A549 (cell line): Measurements from ENCODE around the gene HERC2. TPM values are rescaled to one million over a fixed set of nuclear protein-coding genes. Genes with fewer than 3 reads are reported as not detected.

ENCODE experiments used
- ATAC-seq, 2 experiments: fragments of 200-7000 bp in 1 of 2; fragments of >200 bp in 1 of 2; cut with Nextera tagmentation in 1 of 2; cut with Tn5 transposase in 1 of 2; 3 replicates each; pipeline versions ENCODE4 v1.8.0 to v1.9.1; 2018 to 2020; ENCODE audit warnings: mild to moderate bottlenecking in 1 of 2, moderate library complexity in 1 of 2
- CTCF ChIA-PET: fragments of 300-600 bp; sonication (Branson Sonifier 250); formaldehyde crosslinking; extraction: SDS; loops from one replicate; lab custom pipeline; 2021; ENCODE audit warnings: antibody characterized with exemption, inconsistent platforms; lab: Yijun Ruan, JAX
- POLR2A ChIA-PET: fragments of 350-600 bp; formaldehyde crosslinking; extraction: SDS; loops from one replicate; lab custom pipeline; 2021; ENCODE audit warnings: antibody characterized with exemption, inconsistent platforms; lab: Yijun Ruan, JAX
- DNase-seq, 2 experiments: peaks; one replicate each; pipeline versions ENCODE4 v3.0.0 to v3.0.0-alpha.2; 2011 to 2016; ENCODE audit warnings: low read depth in 1 of 2, low spot score in 1 of 2
- FAIRE-seq: peaks from 2 replicates; lab custom pipeline; 2011; peaks lifted over from hg19 to GRCh38; lab: Jason Lieb, UNC
- H3K27ac ChIP-seq, 2 experiments: fragments of >200 bp; sonication (Bioruptor Twin); formaldehyde crosslinking; 3 replicates each; pipeline ENCODE4 v1.5.1; 2016 to 2017
- H3K4me1 ChIP-seq: fragments of >200 bp; sonication (Bioruptor Twin); formaldehyde crosslinking; 3 replicates; pipeline ENCODE4 v1.6.1; 2016
- H3K4me2 ChIP-seq: fragments of >200 bp; sonication (Bioruptor Twin); formaldehyde crosslinking; 3 replicates; pipeline ENCODE4 v1.6.1; 2016
- H3K4me3 ChIP-seq: fragments of >200 bp; sonication (Bioruptor Twin); formaldehyde crosslinking; 3 replicates; pipeline ENCODE4 v1.5.1; 2016
- H3K9me3 ChIP-seq: fragments of >200 bp; sonication (Bioruptor Twin); formaldehyde crosslinking; 3 replicates; pipeline ENCODE4 v1.6.1; 2016
- CEBPB ChIP-seq, 2 experiments: fragments of >200 bp in 1 of 2; sonication (Bioruptor Twin) in 1 of 2; formaldehyde crosslinking in 1 of 2; IDR thresholded peaks; 2 replicates each; pipeline ENCODE4 v1.6.1; 2012 to 2016
- CHD4 ChIP-seq: fragments of 200-600 bp; sonication (generic); IDR thresholded peaks from 2 replicates; pipeline ENCODE4 v1.6.1; 2016; ENCODE audit warnings: antibody characterized with exemption, mild to moderate bottlenecking, borderline replicate concordance
- FOSB ChIP-seq: fragments of 250-450 bp; sonication (Bioruptor Pico); IDR thresholded peaks from 2 replicates; pipeline ENCODE4 v1.5.0; 2020; ENCODE audit warnings: mild to moderate bottlenecking, moderate library complexity
- HDAC2 ChIP-seq: fragments of 200-600 bp; sonication (generic); IDR thresholded peaks from 2 replicates; pipeline ENCODE4 v1.6.1; 2016
- HOXB13 ChIP-seq: fragments of 250-450 bp; sonication (Bioruptor Pico); IDR thresholded peaks from 2 replicates; pipeline ENCODE4 v1.5.0; 2020; ENCODE audit warnings: low read depth, mild to moderate bottlenecking, moderate library complexity
- JUN ChIP-seq, 2 experiments: fragments of >200 bp; sonication (Bioruptor Twin); formaldehyde crosslinking; IDR thresholded peaks; 2 replicates in 1 of 2; 3 replicates in 1 of 2; pipeline ENCODE4 v1.6.1; 2016 to 2017
- KDM1A ChIP-seq: fragments of 200-600 bp; sonication (generic); IDR thresholded peaks from 2 replicates; pipeline ENCODE4 v1.6.1; 2016; ENCODE audit warnings: low read depth, mild to moderate bottlenecking
- MAZ ChIP-seq: fragments of 150-350 bp; IDR thresholded peaks from 2 replicates; pipeline ENCODE4 v1.6.1; 2014; ENCODE audit warnings: antibody characterized with exemption, low read depth, low read length, borderline replicate concordance
- NPAS2 ChIP-seq: fragments of 250-450 bp; sonication (Bioruptor Pico); IDR thresholded peaks from 2 replicates; pipeline ENCODE4 v1.8.0; 2022; ENCODE audit warnings: mild to moderate bottlenecking, moderate library complexity, borderline replicate concordance
- NR3C1 ChIP-seq: fragments of >200 bp; sonication (Bioruptor Twin); formaldehyde crosslinking; IDR thresholded peaks from 3 replicates; pipeline ENCODE4 v1.6.1; 2017
- PHF8 ChIP-seq: fragments of 200-600 bp; sonication (generic); IDR thresholded peaks from 2 replicates; pipeline ENCODE4 v1.6.1; 2016; ENCODE audit warnings: low read depth, mild to moderate bottlenecking, antibody characterized with exemption, moderate library complexity, borderline replicate concordance
- POLR2A ChIP-seq: IDR thresholded peaks from 2 replicates; pipeline ENCODE4 v1.6.1; 2012; ENCODE audit warnings: mild to moderate bottlenecking, low read length
- POLR2AphosphoS2 ChIP-seq: conservative IDR thresholded peaks from 2 replicates; pipeline ENCODE4 v1.6.1; 2012; ENCODE audit warnings: low read length, improper control_type of control experiment, inconsistent platforms
- RARB ChIP-seq: fragments of 250-450 bp; sonication (Bioruptor Pico); IDR thresholded peaks from 2 replicates; pipeline ENCODE4 v1.8.0; 2021; ENCODE audit warnings: mild to moderate bottlenecking, moderate library complexity
- RCOR1 ChIP-seq: fragments of 150-350 bp; IDR thresholded peaks from 2 replicates; pipeline ENCODE4 v1.6.1; 2014; ENCODE audit warnings: antibody characterized with exemption, low read length, low read depth
- RFX5 ChIP-seq: fragments of 450-650 bp; IDR thresholded peaks from 2 replicates; pipeline ENCODE4 v1.7.1; 2014; ENCODE audit warnings: antibody characterized with exemption, mild to moderate bottlenecking, moderate library complexity
- SMC3 ChIP-seq: fragments of >200 bp; sonication (Bioruptor Twin); formaldehyde crosslinking; IDR thresholded peaks from 3 replicates; pipeline ENCODE4 v1.6.1; 2018; ENCODE audit warnings: inconsistent platforms
- SREBF2 ChIP-seq: fragments of 450-650 bp; IDR thresholded peaks from 2 replicates; pipeline ENCODE4 v1.6.1; 2014; ENCODE audit warnings: mild to moderate bottlenecking, moderate library complexity
- TP53 ChIP-seq: fragments of 250-450 bp; sonication (Bioruptor Pico); IDR thresholded peaks from 2 replicates; pipeline ENCODE4 v1.5.0; 2021; ENCODE audit warnings: mild to moderate bottlenecking, moderate library complexity
- ZC3H11A ChIP-seq: fragments of 450-650 bp; IDR thresholded peaks from 2 replicates; pipeline ENCODE4 v1.6.1; 2014; ENCODE audit warnings: antibody characterized with exemption, mild to moderate bottlenecking
- ZFP36 ChIP-seq: fragments of 450-650 bp; IDR thresholded peaks from 2 replicates; pipeline ENCODE4 v1.6.1; 2014; ENCODE audit warnings: borderline replicate concordance; ENCODE audit not compliant: partially characterized antibody
- ZSCAN20 ChIP-seq: fragments of 250-450 bp; sonication (Bioruptor Pico); IDR thresholded peaks from 2 replicates; pipeline ENCODE4 v1.8.0; 2022; ENCODE audit warnings: mild to moderate bottlenecking, moderate library complexity
- WGBS: methylation state at CpG from one replicate; pipeline ENCODE4 v1.1.6; 2017; ENCODE audit errors: missing lambda C conversion rate; 5-methylcytosine and 5-hydroxymethylcytosine counted together
- polyA plus RNA-seq, 4 experiments: library from polyadenylated mRNA; depleted of rRNA in 3 of 4; stranded (reverse); fragments of >200 nt; fragmentation: RNase III in 1 of 4; extraction: RNeasy Plus Mini Kit Qiagen cat#74134 plus additional on column Dnase treatment in 1 of 4; gene quantifications; 2 replicates in 3 of 4; 3 replicates in 1 of 4; pipeline ENCODE4 v1.2.3, GENCODE V29; 2011 to 2017
- TF ChIP-seq, protein P1 (sequence below): fragments of 450-650 bp; IDR thresholded peaks from 2 replicates; pipeline ENCODE4 v1.6.1; 2014; ENCODE audit warnings: antibody characterized with exemption
- TF ChIP-seq, protein P2 (sequence below): fragments of 200-600 bp; sonication (generic); IDR thresholded peaks from 2 replicates; pipeline ENCODE4 v1.6.1; 2016; ENCODE audit warnings: antibody characterized with exemption, mild to moderate bottlenecking, moderate library complexity
- TF ChIP-seq, protein P3 (sequence below): fragments of >200 bp; sonication (Bioruptor Twin); formaldehyde crosslinking; IDR thresholded peaks from 3 replicates; pipeline ENCODE4 v1.6.1; 2016

The HERC2 gene
- polyA plus RNA-seq, 2 of the 4 experiments (the other 2 are of a cell fraction): 31.4 to 32.8 TPM

DNA sequence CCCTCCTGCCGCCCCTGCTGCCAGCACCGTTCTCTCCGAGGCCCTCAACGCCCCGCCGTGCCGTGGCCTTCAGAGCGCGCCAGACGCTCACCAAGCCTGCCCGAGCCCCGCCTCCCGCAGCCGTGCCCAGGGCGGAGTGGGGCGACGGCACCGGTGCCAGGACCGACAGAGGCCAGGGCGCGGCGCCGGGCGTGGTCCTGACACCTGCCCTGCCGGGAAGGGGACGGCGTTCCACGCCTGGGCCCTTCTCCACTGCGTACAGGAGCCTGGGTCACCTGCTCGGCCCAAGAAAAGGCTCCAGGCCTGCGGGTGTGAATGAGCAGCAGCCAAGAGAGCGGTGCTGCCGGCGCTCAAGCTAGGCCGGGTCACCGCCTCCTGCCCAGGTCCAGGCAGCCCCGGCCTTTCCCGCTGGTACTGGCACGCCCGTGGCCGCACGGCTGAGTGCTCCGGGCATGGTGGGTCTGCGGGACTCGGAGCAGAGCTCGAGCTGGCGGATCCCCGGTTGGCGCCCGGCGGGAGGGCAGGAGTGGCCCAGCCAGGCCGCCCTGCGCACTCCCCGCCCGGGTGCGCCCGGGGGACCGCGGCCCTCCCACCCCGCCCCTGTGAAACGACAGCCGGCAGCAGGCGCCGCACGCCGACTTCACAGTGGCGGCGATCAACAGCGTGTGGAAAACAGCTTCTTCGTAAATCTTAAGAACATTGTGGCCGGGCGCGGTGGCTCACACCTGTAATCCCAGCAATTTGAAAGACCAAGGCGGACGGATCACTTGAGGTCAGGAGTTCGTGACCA lies 227.1 kb downstream of the HERC2 start:
- ChIA-PET POLR2A (no interaction called here), CTCF (interaction anchor here (1.0 to 2.5 kb wide), 4 partner anchors 8 to 31 kb away, joined by 3 to 8 read pairs (median 3); no protein-coding TSS in a partner anchor)
- Histone ChIP-seq H3K4me3 (no peak overlapping the region), H3K4me1 (peaks cover 7% of the 10 kb centered on the region; the same call in 2 of the 3 replicates), H3K4me2 (peak overlapping the region; percentile 81), H3K27ac (no peak overlapping the region), H3K9me3 (peaks cover 20% of the 10 kb centered on the region)
- no peak for ATAC-seq
- FAIRE-seq: no peak
- no peak for DNase-seq
- WGBS: 88% methylated on average over 47 of the region's 76 CpGs
- no peak for TF ChIP-seq ZC3H11A
- TF ChIP-seq PHF8: no peak
- TF ChIP-seq, protein P1, sequence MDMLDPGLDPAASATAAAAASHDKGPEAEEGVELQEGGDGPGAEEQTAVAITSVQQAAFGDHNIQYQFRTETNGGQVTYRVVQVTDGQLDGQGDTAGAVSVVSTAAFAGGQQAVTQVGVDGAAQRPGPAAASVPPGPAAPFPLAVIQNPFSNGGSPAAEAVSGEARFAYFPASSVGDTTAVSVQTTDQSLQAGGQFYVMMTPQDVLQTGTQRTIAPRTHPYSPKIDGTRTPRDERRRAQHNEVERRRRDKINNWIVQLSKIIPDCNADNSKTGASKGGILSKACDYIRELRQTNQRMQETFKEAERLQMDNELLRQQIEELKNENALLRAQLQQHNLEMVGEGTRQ: no peak
- TF ChIP-seq HOXB13 (CRISPR knock-in tag): no peak
- no peak for TF ChIP-seq MAZ
- no peak for TF ChIP-seq RFX5
- no peak for TF ChIP-seq KDM1A
- TF ChIP-seq, protein P2, sequence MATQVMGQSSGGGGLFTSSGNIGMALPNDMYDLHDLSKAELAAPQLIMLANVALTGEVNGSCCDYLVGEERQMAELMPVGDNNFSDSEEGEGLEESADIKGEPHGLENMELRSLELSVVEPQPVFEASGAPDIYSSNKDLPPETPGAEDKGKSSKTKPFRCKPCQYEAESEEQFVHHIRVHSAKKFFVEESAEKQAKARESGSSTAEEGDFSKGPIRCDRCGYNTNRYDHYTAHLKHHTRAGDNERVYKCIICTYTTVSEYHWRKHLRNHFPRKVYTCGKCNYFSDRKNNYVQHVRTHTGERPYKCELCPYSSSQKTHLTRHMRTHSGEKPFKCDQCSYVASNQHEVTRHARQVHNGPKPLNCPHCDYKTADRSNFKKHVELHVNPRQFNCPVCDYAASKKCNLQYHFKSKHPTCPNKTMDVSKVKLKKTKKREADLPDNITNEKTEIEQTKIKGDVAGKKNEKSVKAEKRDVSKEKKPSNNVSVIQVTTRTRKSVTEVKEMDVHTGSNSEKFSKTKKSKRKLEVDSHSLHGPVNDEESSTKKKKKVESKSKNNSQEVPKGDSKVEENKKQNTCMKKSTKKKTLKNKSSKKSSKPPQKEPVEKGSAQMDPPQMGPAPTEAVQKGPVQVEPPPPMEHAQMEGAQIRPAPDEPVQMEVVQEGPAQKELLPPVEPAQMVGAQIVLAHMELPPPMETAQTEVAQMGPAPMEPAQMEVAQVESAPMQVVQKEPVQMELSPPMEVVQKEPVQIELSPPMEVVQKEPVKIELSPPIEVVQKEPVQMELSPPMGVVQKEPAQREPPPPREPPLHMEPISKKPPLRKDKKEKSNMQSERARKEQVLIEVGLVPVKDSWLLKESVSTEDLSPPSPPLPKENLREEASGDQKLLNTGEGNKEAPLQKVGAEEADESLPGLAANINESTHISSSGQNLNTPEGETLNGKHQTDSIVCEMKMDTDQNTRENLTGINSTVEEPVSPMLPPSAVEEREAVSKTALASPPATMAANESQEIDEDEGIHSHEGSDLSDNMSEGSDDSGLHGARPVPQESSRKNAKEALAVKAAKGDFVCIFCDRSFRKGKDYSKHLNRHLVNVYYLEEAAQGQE: no peak
- no peak for TF ChIP-seq HDAC2
- TF ChIP-seq NPAS2 (CRISPR knock-in tag): no peak
- TF ChIP-seq, protein P3, sequence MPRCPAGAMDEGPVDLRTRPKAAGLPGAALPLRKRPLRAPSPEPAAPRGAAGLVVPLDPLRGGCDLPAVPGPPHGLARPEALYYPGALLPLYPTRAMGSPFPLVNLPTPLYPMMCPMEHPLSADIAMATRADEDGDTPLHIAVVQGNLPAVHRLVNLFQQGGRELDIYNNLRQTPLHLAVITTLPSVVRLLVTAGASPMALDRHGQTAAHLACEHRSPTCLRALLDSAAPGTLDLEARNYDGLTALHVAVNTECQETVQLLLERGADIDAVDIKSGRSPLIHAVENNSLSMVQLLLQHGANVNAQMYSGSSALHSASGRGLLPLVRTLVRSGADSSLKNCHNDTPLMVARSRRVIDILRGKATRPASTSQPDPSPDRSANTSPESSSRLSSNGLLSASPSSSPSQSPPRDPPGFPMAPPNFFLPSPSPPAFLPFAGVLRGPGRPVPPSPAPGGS: no peak

DNA sequence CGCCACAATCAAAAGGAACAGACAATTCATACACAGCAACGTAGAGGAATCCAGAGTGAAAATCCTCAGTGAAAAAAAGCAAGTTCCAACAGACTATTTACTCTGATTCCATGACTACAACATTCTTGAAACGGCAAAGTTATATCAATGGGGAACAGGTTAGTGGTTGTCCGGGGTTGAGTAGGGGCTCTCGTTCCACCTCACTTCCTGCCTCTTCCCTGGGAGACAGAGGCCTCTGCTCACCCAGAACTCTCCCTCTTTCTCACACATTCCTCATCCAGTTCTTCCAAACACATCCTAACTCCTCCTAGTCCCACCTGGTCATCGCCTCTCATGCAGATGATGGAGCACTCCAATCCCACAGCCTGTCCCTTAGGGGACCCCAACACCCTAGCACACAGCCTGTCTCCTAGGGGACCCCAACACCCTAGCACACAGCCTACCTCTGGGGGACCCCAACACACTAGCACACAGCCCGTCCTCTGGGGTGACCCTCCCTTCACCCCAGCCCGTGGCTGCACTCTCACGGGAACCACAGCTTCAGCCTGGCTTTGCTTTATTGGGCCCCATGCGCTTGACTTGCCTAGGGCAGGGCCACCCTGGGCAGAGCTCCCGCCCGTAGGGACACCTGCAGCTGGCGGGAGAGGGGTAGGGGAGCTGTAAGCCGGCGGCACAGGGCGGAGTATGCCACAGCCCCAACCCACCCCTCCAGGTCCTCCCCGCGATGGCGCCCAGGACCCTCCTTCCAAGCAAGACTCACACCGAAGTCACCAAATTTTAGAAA lies 228.0 kb downstream of the HERC2 start:
- CTCF ChIA-PET: interaction anchor here (0.6 kb wide), 3 partner anchors 74 to 1120 kb away, joined by 3 to 5 read pairs (median 4); no protein-coding TSS in a partner anchor
- no peak overlapping the region for H3K4me2 ChIP-seq

More for the DNA sequence above, 228.0 kb downstream of the HERC2 start:
- DNase-seq (no peak), FAIRE-seq (no peak), ATAC-seq (no peak)
- no peak overlapping the region for H3K4me3 ChIP-seq
- H3K4me1 ChIP-seq: peaks cover 6% of the 10 kb centered on the region; the same call in 2 of the 3 replicates
- H3K27ac ChIP-seq: no peak overlapping the region
- H3K9me3 ChIP-seq: peaks cover 25% of the 10 kb centered on the region
- WGBS: 91% methylated on average over 20 of the region's 20 CpGs
- POLR2A ChIA-PET: no interaction called here
- TF ChIP-seq POLR2AphosphoS2 (no peak), ZSCAN20 (no peak), CEBPB (IDR thresholded peaks at IDR 0.05) (no peak), POLR2A (no peak), NR3C1 (no peak), FOSB (CRISPR knock-in tag) (no peak), ZFP36 (no peak), TP53 (CRISPR knock-in tag) (no peak), SMC3 (no peak), SREBF2 (no peak), CHD4 (no peak), RARB (no peak), NPAS2 (CRISPR knock-in tag) (no peak), KDM1A (no peak), JUN (IDR thresholded peaks at IDR 0.05) (no peak), RCOR1 (no peak)
- TF ChIP-seq, protein P2: no peak
- TF ChIP-seq, protein P1: no peak
